ENCODE measurements around the gene ATF2. TPM values are rescaled to one million over a fixed set of nuclear protein-coding genes. Genes with fewer than 3 reads are reported as not detected.

The ATF2 gene
- total RNA-seq, 4 donors from 2014 or later, result 52.9 to 81.5 (median 59.8) TPM

DNA sequence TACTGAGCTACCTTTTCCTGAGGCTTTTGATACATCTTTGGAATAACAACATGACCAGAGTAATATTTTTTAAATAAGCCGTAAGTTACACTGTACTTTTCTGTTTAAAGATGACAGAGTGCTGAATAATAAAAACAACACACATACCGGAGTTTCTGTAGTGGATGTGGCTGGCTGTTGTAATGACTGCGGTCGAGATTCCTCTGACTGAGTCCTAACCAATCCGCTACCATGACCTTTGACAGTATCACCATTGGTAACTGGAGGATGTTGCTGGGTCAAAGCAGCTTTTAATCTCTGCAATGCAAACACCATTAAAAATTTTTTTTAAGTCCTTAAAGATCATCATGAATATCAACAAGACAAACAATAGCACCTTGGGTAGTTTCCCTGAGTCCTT, 70.7 kb downstream of the ATF2 start:
- TF ChIP-seq, protein P1, sequence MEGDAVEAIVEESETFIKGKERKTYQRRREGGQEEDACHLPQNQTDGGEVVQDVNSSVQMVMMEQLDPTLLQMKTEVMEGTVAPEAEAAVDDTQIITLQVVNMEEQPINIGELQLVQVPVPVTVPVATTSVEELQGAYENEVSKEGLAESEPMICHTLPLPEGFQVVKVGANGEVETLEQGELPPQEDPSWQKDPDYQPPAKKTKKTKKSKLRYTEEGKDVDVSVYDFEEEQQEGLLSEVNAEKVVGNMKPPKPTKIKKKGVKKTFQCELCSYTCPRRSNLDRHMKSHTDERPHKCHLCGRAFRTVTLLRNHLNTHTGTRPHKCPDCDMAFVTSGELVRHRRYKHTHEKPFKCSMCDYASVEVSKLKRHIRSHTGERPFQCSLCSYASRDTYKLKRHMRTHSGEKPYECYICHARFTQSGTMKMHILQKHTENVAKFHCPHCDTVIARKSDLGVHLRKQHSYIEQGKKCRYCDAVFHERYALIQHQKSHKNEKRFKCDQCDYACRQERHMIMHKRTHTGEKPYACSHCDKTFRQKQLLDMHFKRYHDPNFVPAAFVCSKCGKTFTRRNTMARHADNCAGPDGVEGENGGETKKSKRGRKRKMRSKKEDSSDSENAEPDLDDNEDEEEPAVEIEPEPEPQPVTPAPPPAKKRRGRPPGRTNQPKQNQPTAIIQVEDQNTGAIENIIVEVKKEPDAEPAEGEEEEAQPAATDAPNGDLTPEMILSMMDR (IDR thresholded peaks at IDR 0.05; ENCODE audit: low read depth), result no peak

DNA sequence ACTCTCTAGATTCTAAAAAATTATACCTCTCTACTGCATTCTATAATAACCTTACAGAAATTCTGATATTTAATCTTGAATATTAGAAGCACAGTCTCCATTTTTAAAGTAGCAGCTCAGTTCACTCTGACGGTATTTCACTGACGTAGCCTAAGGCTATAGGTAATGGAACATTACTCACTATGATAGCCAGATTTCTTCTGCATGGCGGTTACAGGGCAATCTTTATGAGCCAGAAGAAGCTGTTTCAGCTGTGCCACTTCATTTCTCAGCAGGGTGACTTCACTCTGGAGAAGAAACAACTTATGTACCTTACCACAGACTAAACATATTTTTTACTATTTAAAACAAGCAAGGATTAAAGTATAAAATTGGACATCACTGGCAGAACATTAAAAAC, 87.5 kb downstream of the ATF2 start:
- TF ChIP-seq, protein P1 (IDR thresholded peaks at IDR 0.05; ENCODE audit: low read depth), result no peak

DNA sequence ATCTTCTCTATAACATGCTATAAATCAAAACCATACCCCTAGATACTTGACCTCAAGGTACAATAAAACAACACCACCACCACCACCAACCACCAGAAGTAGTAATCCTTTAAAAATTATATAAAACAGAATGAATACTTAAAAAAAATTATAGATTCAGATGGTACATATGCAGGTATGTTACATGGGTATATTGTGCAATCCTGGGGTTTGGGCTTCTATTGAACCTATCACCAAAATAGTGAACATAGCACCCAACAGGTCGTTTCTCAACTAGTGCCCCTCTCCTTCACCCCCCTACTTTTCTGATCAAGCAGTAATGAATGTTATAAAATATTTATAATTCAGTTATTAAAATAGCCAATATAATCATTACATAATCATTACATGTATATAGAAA, 91.7 kb downstream of the ATF2 start:
- TF ChIP-seq, protein P1 (IDR thresholded peaks at IDR 0.05; ENCODE audit: low read depth), result no peak

DNA sequence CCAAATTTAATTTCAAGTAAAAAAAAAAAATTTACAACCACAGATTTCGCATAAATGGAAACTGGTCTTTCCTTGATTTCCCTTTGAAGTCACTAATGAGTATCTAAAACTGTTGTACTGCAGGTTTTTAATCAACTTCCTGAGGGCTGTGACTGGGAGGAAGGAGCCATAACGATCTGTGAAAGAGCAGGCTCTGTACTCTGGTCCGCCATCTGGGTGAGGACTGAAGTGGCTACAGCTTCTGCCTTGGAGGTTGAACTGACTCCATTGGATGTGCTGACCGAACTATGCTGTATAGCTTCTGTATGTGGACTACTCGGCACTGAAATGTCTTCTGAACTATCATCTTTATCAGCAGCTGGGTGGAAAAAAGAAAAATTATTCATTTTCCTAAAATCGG, 93.5 kb downstream of the ATF2 start:
- TF ChIP-seq, protein P1 (IDR thresholded peaks at IDR 0.05; ENCODE audit: low read depth), result no peak

DNA sequence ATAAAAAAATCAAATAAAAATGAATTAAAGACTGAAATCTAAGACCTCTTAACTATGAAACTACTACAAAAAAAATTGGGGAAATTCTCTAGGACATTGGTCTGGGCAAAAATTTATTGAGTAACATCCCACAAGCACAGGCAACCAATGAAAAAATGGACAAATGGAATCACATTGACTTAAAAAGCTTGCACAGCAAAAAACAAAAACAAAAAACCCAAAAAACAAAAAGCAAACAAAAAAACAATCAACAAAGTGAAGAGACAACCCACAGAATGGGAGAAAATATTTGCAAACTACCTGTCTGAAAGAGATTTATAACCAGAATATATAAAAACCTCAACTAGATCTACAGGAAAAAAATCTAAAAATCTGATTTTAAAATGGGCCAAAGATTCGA, 99.5 kb downstream of the ATF2 start:
- TF ChIP-seq, protein P1 (IDR thresholded peaks at IDR 0.05; ENCODE audit: low read depth), result no peak

DNA sequence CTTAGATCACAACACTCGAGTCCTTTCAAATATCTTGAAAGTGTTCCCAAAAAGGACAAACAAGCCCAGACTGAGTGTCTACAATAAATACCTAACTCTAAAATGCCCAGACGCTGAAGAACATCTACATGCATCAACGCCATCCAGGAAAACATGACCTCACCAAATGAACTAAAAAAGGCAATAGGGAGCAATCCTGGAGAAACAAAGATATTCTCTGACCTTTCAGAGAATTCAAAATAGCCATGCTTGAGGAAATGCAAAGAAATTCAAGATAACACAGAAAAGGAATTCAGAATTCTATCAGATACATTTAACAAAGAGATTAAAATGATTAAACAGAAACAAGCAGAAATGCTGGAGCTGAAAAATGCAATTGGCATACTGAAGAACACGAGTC, 101.6 kb downstream of the ATF2 start:
- TF ChIP-seq, protein P1 (IDR thresholded peaks at IDR 0.05; ENCODE audit: low read depth), result no peak

DNA sequence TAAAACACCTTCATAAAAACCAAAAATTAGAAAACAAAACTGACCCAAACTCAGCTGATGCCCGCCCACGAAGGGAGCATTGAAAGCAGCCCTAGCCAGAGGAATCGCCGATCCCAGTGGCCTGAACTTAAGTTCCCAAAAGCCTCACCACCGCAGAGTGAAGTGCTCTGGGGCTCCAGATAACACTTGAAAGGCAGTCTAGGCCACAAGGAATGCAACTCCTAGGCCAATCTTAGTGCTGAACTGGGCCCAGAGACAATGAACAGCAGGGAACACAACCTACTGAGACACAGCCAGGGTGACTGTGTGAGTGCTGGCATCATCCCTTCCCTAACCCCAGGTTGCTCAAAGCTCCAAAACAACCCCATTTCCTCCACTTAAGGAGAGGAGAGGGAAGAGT, 103.2 kb downstream of the ATF2 start:
- TF ChIP-seq, protein P1 (IDR thresholded peaks at IDR 0.05; ENCODE audit: low read depth), result no peak
